NCI-H1694 (cell line): Measurements from ENCODE around the gene ZNF804B.
"Not testable (repeated sequence)": the region's sequence is repeated elsewhere in the genome, so short reads cannot be mapped to it uniquely, and the experiment has no call there.

Experiments used
- DNase-seq: peaks from one replicate; lab custom pipeline; 2025; lab: John Stamatoyannopoulos, UW

ZNF804B gene

DNA sequence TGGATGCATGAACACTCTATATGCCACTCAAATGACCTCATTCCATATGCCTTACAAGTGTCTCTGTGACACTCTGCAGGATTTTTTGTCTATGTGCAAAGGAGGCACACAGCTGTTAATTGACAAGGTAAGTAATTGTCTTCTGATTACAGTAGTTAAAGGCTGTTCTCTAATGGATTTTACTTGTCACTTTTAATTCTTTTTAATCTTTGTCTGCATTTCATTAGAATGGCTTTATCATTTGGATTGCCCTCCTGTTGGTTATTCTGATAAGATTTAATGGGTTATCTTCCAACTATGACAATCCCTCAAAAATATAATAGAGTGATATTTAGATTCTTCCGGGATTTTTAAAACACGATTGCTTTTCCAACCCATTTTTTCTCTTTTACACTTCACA lies 326.1 kb downstream of the ZNF804B start:
- DNase-seq, result no peak

DNA sequence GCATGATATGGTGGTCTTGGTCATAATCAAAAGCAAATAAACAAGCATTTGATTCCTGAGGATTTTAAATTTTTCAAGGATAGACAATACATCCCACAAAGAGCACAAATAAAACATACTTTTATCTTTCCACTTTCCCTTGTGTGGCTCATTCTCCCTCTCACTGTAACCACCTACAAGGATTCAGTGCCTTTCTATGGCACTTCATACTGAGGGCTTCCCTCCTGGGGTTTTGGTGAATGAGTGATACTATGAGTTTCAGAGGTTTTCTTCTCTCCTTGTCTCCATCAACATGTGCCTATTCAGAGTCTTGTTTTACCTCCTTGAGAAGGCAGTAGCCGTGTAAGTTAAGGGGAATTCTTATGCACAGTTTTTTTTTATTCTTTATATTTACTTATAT lies 332.1 kb downstream of the ZNF804B start:
- DNase-seq, result no peak

GRCh38 chr7:89094269-89094668 lies 334.8 kb downstream of the ZNF804B start:
- DNase-seq, result no peak

- DNase-seq, result no peak
These were observed 344.1 kb downstream of the ZNF804B start for GRCh38 chr7:89103564-89103963.

DNA sequence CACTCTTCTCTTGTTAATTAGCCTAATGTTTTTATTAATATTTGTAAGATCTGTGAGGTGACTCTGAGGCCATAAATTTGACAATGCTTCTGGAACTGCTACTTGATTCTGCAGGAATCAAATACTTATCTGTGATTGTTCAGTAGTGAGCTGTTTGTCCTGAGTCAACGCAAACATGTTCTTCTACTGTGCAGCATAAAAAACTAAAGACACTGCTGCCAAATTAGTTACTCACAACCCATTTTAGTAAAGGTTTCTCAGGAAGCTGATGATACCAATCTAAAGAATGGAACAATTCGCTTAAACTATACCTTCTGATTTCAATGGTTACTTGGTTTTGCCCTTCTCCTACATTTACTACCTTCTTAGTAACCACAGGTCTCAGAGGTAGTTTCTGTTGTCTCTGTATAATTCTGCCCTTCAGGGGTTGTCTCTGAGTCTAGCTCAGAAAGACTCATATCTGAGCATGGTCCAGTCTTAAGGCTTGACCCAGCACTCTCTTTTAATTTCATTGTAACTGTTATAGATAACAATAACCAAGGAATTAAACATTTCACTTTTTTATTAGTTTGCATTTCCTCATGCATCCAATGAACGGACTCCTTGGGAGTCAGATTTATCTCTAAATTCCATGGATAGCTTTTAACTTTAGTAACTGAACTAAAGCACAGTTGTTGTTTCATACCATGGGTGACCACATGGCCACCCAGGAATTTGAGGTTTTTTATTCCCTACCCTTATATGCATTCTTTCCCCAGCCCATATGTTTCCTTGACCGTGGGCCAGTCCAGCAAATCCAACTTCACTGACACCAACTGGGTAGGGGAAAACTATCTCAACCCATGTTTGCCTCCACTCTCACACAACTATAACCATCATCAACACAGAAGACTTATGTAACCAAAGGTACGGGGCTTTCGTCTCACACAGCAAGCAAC lies 345.5 kb downstream of the ZNF804B start:
- no peak for DNase-seq

GRCh38 chr7:89123871-89124270 lies 364.4 kb downstream of the ZNF804B start:
- DNase-seq, result no peak

DNA sequence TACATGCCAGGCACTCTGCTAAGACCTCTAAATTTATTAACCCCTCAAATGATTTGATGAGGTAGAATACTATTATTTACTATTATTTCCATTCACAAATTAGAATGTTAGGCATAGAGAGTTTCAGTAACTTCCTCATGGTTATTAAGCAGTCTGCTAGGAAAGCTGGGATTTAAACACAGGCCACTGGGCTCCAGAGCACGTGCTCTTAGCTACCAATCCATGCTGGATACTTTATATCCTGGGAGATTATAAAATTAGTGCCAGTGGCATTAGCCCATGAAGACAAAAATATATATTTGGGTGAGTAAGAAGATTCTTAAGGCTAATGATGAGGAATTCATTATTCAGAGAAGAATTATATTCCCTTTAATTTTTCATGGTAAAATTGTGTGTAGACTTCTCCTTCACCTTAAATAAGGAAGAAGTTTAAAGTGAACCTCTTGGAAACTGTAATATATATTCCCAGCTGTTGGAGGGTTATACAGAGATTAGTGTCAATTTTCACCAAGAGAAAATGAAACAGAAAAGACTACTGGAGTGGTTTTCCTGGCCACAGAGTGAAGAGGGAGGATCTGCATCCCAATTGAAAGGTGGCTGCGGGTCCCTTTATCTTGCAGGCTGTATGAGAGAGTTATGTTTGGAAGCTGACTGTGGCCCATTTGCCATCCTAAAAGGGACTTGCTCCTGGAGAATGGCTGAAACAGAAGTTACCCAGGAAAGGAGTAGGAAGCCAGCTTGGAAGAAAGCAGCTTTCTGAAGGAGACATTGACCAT lies 370.3 kb downstream of the ZNF804B start:
- DNase-seq, result no peak

DNA sequence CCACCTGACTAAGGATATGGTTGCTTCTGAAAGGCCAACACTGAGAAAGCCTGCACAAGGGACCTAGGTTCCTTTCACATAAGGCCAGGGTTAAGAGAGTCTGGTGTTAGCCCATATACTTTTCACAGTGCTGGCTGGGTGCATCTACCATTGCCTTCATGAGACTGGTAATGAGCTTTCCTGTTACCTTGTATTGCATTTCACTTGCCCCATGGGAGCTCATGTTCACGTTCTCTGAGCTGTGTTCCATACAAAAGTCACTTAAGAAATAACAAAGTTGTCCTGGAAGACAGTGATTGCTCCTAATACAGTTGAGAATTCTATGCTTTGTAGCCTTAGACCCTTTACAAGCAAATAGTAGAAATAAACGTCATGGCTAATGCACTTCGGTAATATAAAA lies 373.9 kb downstream of the ZNF804B start:
- DNase-seq, result no peak

- DNase-seq, result no peak
These were observed 374.3 kb downstream of the ZNF804B start for GRCh38 chr7:89133819-89134218.

DNA sequence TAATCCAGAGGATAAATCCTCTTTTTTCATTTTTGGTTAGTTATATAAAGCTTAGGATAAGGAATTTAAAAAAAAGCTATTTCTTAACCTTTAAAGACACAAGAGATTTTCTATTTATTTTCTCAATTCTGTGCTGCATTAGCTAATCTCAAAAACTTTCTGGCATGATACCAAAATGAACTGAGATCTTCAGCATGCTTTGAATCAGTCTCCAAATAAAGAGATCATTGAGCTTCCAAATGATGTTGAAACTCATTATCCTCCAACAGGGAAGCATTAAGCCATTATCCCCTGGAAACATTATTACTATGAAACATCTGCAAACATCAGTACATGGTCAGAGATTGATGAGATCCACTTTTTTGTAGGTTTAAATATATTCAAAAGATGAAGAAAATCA lies 386.3 kb downstream of the ZNF804B start:
- DNase-seq, result no peak

GRCh38 chr7:89160107-89160506 lies 400.6 kb downstream of the ZNF804B start:
- DNase-seq, result no peak

DNA sequence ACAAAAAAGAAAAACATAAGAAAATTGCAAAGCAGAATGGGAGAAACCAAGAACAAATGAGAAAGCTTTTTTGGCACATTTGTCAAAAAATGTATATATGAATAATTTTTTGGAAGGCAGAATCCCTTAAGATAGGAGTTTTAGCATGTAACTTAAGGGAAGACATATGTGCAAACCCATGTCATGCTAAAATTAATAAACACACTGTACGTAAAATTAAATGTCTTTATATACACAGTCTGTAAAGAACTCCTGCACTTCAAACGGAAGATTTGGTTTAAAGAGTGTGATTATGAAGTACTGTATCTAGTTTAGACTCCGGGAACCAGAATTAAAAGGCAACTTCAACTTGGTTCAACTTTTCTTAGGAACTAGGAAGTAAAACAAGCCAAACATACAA lies 405.9 kb downstream of the ZNF804B start:
- DNase-seq, result no peak

GRCh38 chr7:89170628-89171027 lies 411.1 kb downstream of the ZNF804B start:
- DNase-seq, result no peak

GRCh38 chr7:89182116-89182515 lies 422.6 kb downstream of the ZNF804B start:
- no peak for DNase-seq

- DNase-seq, result no peak
These were observed 424.2 kb downstream of the ZNF804B start for GRCh38 chr7:89183712-89184111.

DNA sequence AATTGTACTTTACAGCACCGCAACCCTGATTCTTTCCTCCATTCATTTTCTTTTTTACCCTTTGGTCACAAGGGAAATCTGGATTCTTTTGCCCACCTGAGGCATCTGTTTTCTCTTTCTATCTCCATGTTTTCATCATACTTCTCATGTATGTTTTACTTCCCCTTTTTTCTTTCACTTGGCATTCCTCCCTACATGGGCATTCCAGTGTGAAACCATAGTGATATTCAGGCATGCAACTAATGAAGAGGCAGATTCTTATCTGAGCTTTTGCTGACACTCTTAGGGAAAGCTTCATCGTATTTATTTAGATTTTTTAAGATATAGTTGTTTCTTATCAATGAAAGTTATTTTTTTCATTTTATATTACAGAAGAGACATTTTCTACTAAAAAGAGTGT lies 441.3 kb downstream of the ZNF804B start:
- no peak for DNase-seq

GRCh38 chr7:89223900-89224395 lies 464.4 kb downstream of the ZNF804B start:
- DNase-seq, result no peak

GRCh38 chr7:89228688-89229171 lies 469.2 kb downstream of the ZNF804B start:
- not testable (repeated sequence) for DNase-seq

DNA sequence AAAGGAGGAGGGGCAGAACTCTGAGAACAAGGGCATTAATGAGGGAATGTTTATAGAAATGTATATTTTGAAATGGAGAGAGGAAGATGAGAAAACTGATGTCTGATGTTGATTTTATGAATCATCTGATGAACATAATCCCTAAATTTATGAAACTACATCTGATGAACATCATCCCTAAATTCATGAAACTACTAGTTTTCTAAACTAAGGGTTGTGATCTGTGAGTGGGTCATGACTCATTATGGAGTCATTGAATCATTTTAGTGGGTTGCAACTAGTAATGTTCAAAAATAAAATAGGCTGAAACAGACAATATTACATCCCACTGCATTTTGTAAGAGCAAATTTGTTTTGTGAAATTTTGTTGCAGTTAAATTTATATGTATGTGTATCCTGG lies 478.7 kb downstream of the ZNF804B start:
- DNase-seq, result no peak

- DNase-seq, result no peak
These were observed 486.7 kb downstream of the ZNF804B start for GRCh38 chr7:89246196-89246595.

DNA sequence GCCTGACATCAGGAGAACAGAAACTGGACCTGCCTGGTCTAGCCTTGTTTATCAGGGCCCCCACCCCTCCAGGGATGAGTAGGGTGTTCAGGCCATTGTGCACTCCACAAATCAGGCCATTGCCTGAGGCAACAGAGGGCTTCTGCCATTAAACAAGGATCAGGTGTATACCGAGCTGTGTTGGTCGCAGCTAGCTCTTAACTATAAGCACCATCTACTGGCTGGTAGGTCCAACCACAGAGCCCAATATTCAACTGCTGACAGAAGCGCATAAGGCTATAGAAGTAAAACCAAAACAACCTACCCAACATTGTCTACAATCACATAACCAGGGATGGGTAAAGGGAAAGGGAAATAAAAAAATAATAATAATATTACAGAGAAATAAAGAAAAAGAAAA lies 487.7 kb downstream of the ZNF804B start:
- no peak for DNase-seq

DNA sequence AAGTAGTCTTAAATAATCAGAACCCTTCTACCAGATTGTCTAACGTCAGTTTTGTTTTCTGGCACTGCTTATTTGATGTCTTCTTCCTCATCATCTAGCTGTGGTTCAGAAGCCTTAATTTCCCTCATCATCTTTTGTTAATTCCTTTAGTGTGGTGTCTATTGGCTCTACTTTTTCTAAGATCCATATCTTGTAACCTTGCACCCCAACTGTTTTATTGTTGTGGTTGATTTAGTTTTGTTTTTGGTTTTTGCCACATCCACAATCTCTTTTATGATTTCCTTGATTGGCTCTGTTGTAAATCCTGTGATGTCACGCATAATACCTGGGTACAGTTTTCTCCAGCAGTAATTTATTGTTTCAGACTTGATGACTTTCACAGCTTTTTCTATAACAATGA lies 499.6 kb downstream of the ZNF804B start:
- no peak for DNase-seq

DNA sequence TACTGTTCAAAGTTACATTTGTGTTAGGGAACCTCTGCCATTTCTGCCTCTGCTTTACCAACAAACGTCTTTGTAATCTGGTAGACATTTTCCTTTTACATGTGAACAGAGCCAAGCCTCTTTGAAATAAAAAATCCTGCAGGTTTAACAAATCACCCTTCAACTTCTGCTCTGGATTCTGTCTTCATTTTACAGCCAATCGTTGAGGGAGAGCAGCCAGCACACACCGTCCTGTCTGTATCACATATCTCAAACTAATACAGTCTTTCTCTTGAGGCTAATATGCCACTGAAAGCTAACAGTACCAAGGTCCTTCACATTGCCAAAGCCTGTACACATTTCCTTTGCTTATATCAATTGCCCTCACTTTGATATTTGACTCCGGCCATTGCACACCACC lies 504.6 kb downstream of the ZNF804B start:
- no peak for DNase-seq
